Activated T-cell treated with anti-CD3 and anti-CD28 coated beads, Interleukin-2, amount 50 U/mL, for 48 hours (primary cell): Measurements from ENCODE around the gene RPP30.
"Not testable (repeated sequence)": the region's sequence is repeated elsewhere in the genome, so short reads cannot be mapped to it uniquely, and the experiment has no call there.

ENCODE experiments used
- DNase-seq, 2 experiments: peaks; one replicate each; pipeline ENCODE4 v3.0.0-alpha.2; 2020

Gene RPP30

DNA sequence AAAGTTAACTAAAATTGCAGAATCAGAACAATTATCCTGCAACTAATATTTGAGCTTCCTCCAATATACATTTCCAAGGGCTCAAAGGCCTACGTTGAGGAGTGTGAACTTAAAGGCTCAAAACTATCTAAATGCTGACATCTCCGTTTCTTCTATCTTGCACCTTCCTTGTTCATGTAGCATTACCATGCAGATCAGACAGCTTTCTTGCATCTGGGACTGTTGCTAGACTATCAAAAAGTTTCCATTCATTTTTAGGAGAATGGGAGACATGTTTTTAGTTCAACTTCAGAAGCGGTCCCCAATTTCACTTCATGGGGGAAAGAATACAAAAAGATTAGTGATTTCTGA lies 46.2 kb downstream of the RPP30 start:
- no peak for DNase-seq

DNA sequence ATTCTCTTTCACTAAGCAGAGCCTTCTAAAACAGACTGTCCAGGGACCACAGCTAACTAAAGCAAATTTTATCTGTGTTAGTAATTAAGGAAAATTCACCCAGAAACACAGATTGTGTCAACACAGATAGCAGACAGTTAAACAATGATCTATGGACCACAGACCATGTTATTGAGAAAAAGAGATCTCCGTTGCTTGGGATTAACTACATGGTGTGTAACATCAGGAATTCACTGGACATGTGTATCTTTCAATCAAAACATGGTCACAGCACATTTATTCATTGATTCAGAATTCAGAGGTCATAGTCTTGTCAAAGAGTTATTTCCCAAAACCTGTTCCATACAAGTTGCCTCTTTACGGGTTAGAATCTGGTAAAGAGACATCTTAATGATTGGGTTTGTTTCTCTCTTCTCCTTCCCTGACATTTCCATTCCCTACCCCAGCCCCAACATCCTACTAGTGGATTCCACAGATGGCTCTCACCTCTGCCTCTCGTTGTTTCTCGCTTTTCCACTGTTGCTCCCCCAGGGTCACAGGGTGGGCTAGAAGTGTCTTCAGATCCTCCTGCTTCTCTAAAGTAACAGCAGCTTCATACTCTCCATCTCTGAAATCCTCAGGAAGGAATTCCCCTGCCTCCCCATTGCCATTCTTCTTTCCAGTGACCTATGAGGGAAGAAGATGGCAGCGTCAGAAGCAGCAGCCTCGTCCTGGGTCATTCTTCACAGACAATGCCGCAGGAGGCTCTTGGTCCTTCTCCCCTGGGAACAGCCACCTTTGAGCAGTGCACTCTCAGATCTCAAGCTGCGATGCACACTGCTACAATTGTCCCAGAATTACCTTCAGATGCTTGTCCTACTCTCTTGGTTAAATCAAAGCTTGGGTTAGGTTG lies 48.2 kb downstream of the RPP30 start:
- no peak for DNase-seq

DNA sequence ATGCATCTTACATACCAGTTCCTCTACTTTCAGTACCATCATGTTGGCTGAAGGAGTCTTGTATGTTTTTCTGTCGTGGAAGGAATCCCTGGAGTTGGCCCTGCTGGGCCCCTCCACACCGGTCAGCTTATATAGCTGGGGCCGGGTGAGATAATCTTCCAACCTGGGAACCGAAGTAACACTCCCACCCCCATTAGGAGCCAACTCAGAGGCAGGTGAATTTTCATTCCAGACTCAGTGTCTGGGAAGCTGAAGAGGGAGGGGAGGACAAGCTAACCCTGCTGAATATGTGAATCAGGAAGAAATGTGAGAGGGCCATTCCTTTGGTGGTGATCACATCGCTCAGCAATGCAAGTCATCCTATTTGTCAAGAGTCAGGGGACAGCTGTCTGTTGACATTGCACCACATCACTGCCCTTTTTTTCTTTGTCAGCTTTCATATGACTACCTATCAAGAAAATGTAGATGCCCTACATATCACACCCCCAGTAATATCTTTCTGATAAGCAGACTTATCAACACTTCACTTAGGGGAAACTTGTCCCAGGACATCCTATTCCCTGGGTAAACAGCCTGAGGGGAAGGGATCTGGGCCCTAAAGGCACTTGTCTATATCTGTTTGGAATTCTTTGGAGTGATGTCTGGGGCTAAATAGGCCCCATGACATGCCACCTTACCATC lies 49.4 kb downstream of the RPP30 start, which contains the start of gene ANKRD1:
Gene ANKRD1 (minus strand): TSS at position 102 of the 681 bp plus-strand sequence. CDS start 60 bp downstream, at position 42.
- no peak for DNase-seq

DNA sequence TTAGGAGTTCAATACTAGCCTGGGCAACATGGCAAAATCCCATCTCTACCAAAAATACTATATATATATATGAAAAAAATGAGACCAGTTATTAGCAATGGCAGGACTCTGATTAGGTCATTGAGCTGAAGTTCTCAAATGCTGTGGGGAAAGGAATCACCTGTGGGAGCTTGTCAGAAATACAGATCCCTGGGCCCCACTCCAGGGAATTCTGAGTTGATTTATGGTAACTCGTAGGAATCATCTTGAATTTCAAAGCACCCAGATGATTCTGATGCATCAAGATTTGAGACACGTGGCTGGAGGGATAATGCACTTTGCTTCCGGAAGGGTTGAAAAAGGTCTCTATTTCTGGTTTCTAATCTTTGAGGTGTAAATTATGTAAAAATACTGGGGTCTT lies 50.1 kb downstream of the RPP30 start:
- no peak for DNase-seq

DNA sequence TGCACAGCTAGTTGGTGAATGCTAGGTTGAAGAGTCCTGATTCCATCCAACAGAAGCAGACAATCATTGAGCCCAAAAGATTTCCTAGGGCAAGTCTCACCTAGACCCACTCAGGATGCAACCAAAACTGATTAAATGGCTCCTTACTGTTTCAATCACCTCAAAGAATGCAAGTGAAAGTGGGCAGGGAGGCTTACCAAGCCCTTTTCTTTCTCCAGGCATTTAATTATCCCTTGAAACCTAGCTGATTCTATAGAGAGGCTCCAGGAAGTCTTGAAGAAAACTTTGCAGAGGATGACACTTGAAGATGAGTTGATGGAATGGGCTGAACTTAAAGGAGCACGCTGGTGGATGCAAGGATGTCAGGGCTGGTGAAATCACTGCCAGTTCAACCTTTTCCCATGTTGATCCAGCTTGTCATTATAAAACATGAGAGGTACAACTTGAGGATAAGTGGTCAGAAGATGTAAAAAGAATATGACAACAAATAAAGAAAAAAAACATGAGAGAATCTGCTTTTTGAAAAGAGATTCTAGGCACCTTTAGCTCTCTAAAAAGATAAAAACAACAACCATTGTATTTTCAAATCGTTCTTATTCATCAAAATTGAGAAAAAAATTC lies 51.4 kb downstream of the RPP30 start:
- no peak for DNase-seq

DNA sequence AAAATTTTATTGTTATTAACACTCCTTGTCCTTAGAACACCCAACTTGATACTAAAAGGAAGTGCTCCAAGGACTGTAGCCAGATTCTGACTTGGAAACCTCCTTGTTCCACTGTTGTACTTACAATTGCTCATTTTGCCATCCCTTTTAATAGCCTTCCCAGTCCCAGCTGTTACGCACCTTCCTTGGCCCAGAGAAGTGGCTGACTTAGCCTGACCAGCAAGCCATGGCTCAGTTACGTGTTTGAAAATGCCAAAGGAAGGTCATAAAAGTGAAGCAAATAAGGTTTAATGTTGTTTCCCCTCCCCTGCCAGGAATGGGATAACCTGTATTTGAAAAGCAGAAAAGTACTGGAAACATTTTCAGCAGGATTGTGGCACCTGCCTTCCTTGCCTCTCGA lies 52.8 kb downstream of the RPP30 start:
- DNase-seq, result no peak

DNA sequence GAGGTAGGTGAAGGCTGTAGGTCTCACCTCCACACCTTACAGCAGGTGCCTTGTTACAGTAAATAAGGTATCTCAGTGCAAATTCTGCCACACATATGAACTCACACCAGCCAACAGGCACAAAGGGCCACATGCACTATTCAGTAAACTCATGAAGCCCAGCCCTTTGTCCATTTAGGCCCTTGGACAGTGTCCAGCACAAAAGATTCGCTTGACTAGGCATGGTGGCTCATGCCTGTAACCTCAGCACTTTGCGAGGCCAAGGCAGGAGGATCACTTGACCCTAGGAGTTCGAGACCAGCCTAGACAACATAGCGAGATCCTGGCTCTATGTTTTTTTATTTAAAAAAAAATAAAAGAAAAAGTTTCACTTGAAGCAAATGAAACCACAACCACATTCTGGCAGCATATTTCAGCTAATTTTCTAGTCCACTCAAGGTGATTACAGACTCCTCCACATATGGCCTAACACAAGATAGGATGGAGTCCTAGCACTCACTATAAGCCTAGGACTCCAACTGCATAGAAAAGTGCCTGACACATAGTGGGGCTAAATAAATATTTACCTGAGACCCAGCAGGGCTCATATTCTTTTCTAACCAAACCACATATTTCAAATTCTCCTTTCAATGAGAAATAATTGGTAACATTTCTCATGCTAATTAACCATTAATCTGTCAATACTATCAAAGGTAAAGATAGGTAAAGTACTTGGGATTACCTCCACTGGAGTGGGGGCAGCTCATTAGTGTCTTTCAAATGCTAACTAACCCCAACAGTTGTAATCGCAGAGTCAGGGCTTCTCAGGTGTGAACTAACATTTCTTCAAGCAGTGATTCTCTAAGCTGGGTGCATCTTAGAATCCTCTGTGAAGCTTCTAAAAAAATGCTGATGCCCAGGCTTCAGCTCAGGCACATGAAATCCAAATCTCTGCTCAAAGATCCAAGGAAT lies 53.6 kb downstream of the RPP30 start:
- DNase-seq, result no peak

DNA sequence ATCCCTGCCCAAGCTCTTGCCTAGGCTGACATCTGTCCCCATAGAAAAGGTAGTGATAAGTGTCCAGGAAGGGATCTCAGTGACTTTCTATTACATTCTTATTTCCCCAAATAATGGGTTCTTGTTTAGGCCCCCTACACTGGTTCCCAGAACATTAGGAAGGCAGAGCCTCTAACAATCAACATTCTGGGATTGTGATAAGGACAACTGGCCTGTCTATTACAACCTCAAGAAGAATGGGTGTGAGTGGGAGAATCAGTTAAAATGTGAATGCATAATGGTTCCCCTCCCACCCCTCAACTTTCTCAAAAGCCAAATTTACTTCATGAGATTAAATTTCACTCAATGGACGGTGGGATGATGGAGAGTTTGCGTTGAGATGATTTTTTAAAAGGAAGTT lies 55.5 kb downstream of the RPP30 start:
- no peak for DNase-seq

DNA sequence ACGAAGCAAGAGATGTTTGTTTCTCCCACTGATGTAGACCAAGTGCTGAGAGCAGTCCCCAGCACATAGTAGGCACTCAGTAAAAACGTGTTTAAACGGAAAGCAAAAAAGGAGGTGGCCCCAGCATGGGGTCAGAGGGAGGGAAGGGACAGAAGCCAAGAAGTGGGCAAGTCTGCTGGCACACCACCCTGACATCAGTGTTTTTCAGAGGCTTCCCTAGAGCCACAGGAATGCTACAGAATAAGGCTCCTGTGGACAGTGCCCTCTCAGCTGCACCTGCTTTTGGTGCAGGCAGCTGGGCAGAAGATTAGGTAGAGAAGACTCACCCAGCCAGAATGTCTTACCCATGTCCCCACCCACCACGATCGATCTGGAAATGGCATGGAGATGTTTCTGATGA lies 57.4 kb downstream of the RPP30 start:
- DNase-seq, result no peak

DNA sequence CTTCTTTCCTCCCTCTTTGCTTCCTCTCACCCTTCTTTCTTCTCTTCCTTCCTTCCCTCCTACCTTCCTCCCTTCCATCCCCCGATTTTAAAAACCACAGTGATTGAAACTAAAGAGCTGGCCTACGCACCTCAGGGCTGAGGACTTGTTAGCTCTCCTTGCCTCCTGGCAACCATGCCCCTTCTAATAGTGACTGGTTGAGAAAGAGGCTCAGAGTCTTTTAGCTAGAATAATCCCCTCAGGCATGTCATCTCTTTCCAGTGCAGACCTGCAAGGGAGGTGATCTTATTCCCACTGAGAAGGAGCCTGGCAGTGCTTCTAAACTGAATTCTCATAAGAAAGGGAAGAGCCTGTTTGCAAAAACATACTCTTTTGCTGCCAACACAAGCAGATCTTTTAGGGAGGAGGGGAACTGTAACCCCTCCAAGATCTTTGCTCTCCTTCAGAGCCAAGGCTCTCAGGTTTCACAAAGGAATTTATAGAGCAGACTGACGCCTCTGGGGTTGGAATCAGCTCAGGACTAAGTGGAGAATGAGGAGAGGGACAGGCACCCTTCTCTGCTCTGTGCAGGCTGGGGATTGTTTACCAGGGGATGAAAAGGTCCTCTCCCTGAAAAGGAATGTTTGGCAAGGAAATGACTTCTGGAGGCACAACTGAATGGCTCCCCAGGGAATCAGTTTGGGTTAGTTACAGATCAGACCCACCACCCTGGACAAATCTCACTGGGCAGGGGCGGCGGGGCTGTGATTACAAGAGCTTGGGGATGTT lies 58.5 kb downstream of the RPP30 start:
- DNase-seq, result no peak

DNA sequence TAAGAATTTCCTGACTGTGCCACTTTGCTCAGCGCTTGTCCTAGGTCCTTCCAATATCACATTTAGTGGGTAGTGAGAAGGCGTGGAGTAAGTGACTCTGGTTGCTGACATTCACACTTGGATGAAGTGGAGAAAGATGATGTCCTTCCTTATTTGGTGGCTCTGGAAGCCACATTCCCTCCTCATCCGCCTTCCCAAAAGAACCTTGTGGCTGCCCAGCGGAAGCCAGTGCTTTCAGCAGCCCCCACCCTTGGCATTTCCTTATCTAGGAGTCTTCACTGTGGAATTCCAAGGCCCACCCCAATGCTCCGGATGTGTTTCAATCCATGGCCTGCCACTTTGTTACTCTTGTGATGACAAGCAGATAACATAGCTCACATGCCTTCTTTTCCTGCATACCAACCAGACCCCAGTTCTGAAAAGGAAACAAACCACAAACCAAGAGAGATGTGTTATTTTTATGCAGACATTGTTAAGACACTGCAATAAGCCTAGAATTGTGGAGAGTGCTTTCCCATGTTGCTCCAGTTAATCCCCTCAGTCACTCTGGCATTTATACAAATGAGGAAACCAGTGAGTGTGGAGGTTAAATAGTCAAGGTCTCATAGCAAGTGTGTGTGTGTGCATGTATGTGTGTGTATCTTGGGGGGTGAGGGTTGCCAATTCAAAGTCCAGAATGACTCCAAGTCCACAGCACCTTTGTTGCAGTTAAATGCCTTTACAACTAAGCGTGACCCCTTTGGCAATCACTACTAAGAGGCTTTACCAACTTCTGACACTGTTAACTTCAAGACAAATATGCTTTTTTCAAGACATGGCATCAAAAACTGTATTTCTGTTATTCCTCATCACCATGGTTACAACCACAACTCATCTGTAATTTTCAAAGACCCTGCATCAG lies 59.4 kb downstream of the RPP30 start:
- no peak for DNase-seq

DNA sequence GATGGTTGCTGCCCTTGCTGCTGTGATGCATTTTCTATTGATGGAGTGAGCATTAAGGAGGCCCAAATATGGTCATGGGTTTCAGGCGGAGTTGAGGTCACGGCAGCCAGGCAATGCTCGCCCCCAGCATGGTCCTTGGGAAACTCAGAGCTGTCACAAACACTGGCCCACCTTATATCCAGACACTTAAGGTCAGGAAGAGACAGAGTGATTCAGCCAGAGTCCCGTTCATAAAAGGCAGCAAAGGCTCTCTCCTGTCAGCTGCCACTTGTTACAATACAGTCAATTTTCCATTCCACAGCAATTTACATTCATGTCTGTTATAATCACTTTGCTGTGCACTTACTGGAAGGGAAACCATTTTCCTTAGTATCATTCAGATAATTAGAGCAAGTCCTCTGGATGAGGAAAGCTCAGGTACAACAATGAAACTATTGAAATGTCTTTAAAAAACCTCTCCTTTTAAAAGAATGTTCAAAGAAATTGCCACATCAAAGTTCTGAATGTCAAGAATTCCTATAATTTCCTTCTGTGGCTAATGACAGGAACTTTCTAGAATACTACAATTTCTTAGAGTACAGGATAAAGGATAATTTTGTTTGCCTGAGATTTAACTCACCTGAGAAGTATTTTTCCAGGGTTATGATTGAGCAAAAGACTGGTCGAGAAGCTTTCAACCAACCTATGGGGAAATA lies 64.0 kb downstream of the RPP30 start:
- DNase-seq, result no peak

DNA sequence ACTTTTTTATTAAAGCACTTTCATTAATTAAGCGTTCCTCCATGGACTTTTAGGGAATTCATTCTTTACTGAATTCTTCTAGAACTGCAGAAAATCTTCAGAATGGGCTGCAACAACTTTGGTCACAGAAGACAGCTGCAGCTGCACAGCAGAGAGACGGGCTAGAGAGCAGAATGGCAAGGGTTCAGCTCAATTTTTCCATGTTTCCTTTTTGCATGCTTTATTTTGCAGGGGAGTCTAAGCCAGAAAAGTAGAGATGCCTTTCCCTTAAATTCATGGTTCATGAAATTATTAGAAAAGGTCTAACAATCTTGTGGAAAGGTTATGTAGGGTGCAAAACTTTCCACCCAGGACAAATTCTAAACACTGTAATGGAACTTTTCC lies 64.5 kb downstream of the RPP30 start:
- DNase-seq, result no peak

DNA sequence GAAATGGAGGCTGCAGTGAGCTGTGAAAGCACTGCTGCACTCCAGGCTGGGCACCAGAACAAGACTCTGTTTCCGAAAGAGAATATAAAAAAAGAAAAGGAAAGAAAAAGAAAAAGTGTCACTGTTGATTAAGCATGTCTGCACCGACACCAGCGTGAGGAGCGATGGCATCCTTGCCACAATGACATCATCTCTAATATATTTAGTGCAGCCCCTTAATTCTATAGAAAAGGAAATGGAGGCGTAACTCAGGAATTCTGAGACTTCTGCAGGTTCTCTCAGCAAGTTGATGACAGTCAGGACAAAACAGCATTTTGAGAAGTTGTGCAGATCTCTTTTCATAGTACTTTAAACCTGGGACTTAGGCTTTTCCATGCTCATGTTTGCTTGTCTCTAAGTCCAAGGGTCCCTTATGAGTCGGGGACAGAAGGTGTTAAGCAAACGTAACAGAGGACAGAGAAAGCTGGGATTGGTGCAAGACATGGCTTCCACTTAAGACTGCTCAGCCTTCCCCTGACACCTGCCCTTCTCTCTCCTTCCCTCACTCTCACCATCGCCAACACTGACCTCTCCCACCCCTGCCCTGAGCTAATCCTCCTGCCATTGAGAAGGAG lies 66.0 kb downstream of the RPP30 start:
- no peak for DNase-seq

DNA sequence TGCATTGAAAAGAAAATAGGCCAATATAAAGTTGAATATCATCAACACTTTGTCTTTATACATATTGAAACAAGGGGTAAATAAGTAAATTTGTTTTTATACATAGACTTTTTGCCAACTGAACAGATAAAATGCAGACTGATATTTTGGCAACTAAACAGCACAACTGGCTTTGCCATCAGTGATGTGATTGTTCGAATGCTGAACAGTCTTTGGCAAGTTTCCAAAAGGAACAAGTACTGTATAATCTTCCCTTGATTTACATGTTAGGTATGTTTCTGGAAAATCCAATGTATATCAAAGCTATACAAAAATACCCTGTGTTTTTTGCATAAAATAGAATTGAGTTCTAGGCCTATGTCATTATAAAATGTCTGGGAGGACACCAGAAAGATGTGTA lies 67.3 kb downstream of the RPP30 start:
- DNase-seq, result no peak

DNA sequence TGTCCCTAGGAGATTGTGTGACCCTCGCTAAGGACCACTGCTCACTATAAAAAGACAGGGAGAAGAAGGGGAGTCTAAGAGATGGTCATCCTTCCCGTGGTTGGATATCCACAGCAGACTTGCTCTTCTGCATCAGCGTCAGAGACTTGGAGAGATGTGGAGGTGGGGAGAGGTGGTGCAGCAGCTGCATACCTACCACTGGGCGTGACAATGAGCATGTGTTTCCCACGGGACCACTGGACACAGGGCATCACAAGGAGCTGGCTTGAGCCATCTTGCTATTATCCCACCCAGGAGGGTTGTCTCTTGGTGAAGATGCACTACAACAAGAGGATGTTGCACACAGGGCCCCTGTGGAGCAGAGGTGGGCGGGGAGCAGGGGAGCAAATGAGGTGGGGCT lies 67.9 kb downstream of the RPP30 start:
- DNase-seq, result no peak

DNA sequence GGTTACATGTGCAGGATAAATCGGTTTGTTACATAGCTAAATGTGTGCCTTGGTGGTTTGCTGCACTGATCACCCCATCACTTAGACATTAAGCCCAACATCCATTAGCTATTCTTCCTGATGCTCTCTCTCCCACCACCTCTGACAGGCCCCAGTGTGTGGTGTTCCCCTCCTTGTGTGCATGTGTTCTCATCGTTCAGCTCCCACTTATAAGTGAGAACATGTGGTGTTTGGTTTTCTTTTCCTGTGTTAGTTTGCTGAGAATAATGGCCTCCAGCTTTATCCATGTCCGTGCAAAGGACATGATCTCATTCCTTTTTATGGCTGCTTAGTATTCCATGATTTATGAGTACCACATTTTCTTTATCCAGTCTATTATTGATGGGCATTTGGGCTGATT lies 71.2 kb downstream of the RPP30 start:
- not testable (repeated sequence) for DNase-seq

DNA sequence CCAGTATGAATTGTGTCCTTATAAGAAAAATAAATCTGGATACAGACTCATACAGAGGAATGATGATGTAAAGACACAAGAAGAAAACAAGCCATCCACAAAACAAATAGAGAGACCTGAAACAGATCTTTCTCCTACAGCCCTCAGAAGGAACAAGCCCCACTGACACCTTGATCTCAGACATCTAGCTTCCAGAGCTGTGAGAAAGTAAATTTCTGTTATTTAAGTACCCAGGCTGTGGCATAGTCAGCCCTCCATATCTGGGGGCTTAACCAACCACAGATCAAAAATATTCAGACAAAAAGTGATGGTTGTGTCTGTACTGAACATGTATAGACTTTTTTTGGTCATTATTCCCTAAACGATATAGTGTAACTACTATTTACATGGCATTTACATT lies 73.0 kb downstream of the RPP30 start:
- DNase-seq, result no peak

DNA sequence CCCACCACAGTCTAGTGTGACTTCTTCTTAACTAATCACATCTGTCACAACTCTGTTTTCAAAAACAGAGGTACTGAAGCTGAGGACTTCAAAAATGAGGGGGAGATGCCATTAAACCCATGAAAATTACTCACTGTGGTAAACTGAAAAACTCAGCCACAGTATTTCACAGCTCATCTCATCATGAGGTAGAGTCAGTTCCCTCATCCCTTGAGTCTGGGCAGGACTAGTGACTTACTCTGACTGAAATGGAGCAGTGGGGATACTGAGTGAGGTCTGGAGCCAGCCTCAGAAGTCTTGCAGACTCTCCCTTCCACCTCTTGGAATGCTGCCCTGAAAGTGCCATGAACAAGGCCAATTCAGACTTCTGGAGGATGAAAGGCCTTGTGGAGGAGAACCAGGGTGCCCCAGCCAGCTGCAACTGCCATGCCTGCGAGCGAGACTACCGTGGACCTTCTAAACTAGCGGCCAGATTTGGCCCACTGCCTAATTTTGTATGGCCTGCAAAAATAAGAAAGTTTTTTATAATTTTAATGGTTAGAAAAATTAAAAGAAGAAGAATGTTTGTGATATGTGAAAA lies 73.8 kb downstream of the RPP30 start:
- no peak for DNase-seq
